ENCODE results near the gene OSMR. TPM values are rescaled to one million over a fixed set of nuclear protein-coding genes. Genes with fewer than 3 reads are reported as not detected.
"Not testable (repeated sequence)": the region's sequence is repeated elsewhere in the genome, so short reads cannot be mapped to it uniquely, and the experiment has no call there.

Gene OSMR
- total RNA-seq, 1 experiment from 2014 or later = 1.6 TPM

DNA sequence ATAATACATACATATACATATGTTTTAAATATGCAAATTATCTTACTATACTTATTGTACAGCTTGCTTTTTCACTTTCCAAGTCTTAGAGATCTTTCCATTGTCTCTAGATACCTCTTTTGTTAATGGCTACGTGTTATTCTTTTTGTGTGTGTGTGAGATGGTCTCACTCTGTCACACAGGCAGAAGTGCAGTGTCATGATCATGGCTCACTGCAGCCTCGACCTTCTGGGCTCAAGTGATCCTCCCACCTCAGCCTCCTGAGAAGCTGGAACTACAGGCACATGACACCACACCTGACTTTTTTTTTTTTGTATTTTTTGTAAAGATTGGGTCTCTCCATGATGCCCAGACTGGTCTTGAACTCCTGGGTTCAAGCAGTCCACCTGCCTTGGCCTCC is 2.8 kb downstream of the OSMR start:
- no peaks in the 10 kb centered on the region for H4K20me1 ChIP-seq (ENCODE audit: control insufficient read depth, insufficient read depth, insufficient read length)
- Mint-ChIP-seq H3K27me3 (ENCODE audit: low read depth) (peaks cover 45% of the 10 kb centered on the region), H3K9me3 (peaks cover 8 to 14% of the 10 kb centered on the region in 2 experiments), H3K4me1 (peaks cover 6 to 13% of the 10 kb centered on the region in 2 experiments; a peak in 3 of 4 replicates), H3K36me3 (ENCODE audit: insufficient read depth in 1 of 3, low read depth in 3 of 3) (peaks cover 0 to 8% (median 0%) of the 10 kb centered on the region in 3 experiments; a peak in 4 of 7 replicates), H3K4me3 (no peak overlapping the region), H3K27ac (no peak overlapping the region)
- H3K23ac ChIP-seq (ENCODE audit: insufficient read length, low read depth, low read length) = no peak overlapping the region
- no peak for DNase-seq
- TF ChIP-seq, protein P1, sequence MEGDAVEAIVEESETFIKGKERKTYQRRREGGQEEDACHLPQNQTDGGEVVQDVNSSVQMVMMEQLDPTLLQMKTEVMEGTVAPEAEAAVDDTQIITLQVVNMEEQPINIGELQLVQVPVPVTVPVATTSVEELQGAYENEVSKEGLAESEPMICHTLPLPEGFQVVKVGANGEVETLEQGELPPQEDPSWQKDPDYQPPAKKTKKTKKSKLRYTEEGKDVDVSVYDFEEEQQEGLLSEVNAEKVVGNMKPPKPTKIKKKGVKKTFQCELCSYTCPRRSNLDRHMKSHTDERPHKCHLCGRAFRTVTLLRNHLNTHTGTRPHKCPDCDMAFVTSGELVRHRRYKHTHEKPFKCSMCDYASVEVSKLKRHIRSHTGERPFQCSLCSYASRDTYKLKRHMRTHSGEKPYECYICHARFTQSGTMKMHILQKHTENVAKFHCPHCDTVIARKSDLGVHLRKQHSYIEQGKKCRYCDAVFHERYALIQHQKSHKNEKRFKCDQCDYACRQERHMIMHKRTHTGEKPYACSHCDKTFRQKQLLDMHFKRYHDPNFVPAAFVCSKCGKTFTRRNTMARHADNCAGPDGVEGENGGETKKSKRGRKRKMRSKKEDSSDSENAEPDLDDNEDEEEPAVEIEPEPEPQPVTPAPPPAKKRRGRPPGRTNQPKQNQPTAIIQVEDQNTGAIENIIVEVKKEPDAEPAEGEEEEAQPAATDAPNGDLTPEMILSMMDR (conservative IDR thresholded peaks at IDR 0.05) = no peak
- no peak overlapping the region for H2BK15ac ChIP-seq (ENCODE audit: low read depth, low read length)
- no peak overlapping the region for H2AK5ac ChIP-seq (ENCODE audit: insufficient read length, low read length)
- H2BK12ac ChIP-seq (ENCODE audit: insufficient read length, low read depth, low read length) = no peak overlapping the region
- peaks cover 4% of the 10 kb centered on the region; the same call in 1 of the 2 replicates for H3K27me3 ChIP-seq (ENCODE audit: insufficient read depth, low read length)
- H3K27ac ChIP-seq (ENCODE audit: insufficient read length, low read depth, low read length) = no peak overlapping the region
- no peaks in the 10 kb centered on the region for H3K9me3 ChIP-seq (ENCODE audit: control insufficient read depth, low read depth, low read length)
- no peak overlapping the region for H3K56ac ChIP-seq (ENCODE audit: insufficient read length, low read depth, low read length)
- no peak overlapping the region for H2AFZ ChIP-seq (ENCODE audit: low read length)
- H3K79me1 ChIP-seq (ENCODE audit: insufficient read depth, low read depth, low read length, poor library complexity, severe bottlenecking) = no peaks in the 10 kb centered on the region
- H4K8ac ChIP-seq (replicated peaks; ENCODE audit: insufficient read length, low read depth, low read length) = no peak overlapping the region
- H2BK20ac ChIP-seq (ENCODE audit: low read depth, low read length, poor library complexity, severe bottlenecking) = no peak overlapping the region
- H3T11ph ChIP-seq (ENCODE audit: low read length) = no peak overlapping the region
- H3K18ac ChIP-seq (ENCODE audit: insufficient read length, low read depth, low read length) = no peak overlapping the region
- no peak overlapping the region for H3K14ac ChIP-seq (ENCODE audit: insufficient read depth, low read length)
- no peak overlapping the region for H2BK5ac ChIP-seq (ENCODE audit: insufficient read length, low read length)
- H4K91ac ChIP-seq (ENCODE audit: insufficient read length, low read depth, low read length) = no peak overlapping the region
- H2BK120ac ChIP-seq (ENCODE audit: low read depth, low read length, poor library complexity, severe bottlenecking) = no peak overlapping the region
- WGBS (ENCODE audit: extremely low coverage, insufficient read length, low lambda C conversion rate) = no CpG with 5 or more reads among the region's 2 CpGs
- H3K4ac ChIP-seq (ENCODE audit: low read depth, low read length) = no peak overlapping the region
- H3K9ac ChIP-seq (ENCODE audit: extremely low read depth, insufficient read length, low read length) = no peak overlapping the region
- no peaks in the 10 kb centered on the region for H3K79me2 ChIP-seq (ENCODE audit: insufficient read depth, low read length)
- H3K23me2 ChIP-seq (ENCODE audit: insufficient read length, low read depth, low read length, poor library complexity, severe bottlenecking) = peaks cover 15% of the 10 kb centered on the region
- no peak overlapping the region for H4K5ac ChIP-seq (ENCODE audit: insufficient read length, low read depth, low read length)
- no peaks in the 10 kb centered on the region for H3K4me1 ChIP-seq (ENCODE audit: insufficient read depth, low read length)
- no peak overlapping the region for H3K4me2 ChIP-seq (ENCODE audit: insufficient read depth, insufficient read length, low read length)

DNA sequence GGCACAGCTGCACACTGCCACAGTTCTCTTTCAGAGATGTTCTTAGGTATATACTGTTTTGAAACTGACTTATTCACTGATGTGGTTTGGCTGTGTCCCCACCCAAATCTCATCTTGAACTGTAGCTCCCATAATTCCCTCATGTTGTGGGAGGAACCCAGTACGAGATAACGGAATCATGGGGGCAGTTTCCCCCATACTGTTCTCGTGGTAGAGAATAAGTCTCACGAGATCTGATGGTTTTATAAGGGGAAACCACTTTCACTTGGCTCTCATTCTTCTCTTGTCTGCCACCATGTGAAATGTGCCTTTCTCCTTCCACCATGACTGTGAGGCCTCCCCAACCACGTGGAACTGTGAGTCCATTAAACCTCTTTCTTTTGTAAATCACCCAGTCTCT is 5.8 kb downstream of the OSMR start:
- not testable (repeated sequence) for DNase-seq; H3K4me1 Mint-ChIP-seq; H3K27ac ChIP-seq (ENCODE audit: insufficient read length, low read depth, low read length); H3T11ph ChIP-seq (ENCODE audit: low read length); H3K4ac ChIP-seq (ENCODE audit: low read depth, low read length); H3K4me2 ChIP-seq (ENCODE audit: insufficient read depth, insufficient read length, low read length); H3K9me3 ChIP-seq (ENCODE audit: control insufficient read depth, low read depth, low read length); H4K8ac ChIP-seq (replicated peaks; ENCODE audit: insufficient read length, low read depth, low read length); H3K56ac ChIP-seq (ENCODE audit: insufficient read length, low read depth, low read length); H2AFZ ChIP-seq (ENCODE audit: low read length); H2AK5ac ChIP-seq (ENCODE audit: insufficient read length, low read length); H3K23ac ChIP-seq (ENCODE audit: insufficient read length, low read depth, low read length); H3K18ac ChIP-seq (ENCODE audit: insufficient read length, low read depth, low read length); H4K20me1 ChIP-seq (ENCODE audit: control insufficient read depth, insufficient read depth, insufficient read length); H3K23me2 ChIP-seq (ENCODE audit: insufficient read length, low read depth, low read length, poor library complexity, severe bottlenecking); H3K14ac ChIP-seq (ENCODE audit: insufficient read depth, low read length); H2BK15ac ChIP-seq (ENCODE audit: low read depth, low read length); H3K27me3 ChIP-seq (ENCODE audit: insufficient read depth, low read length); H3K9ac ChIP-seq (ENCODE audit: extremely low read depth, insufficient read length, low read length); H3K79me1 ChIP-seq (ENCODE audit: insufficient read depth, low read depth, low read length, poor library complexity, severe bottlenecking); H4K91ac ChIP-seq (ENCODE audit: insufficient read length, low read depth, low read length); H2BK5ac ChIP-seq (ENCODE audit: insufficient read length, low read length); H2BK20ac ChIP-seq (ENCODE audit: low read depth, low read length, poor library complexity, severe bottlenecking); H3K36me3 Mint-ChIP-seq (ENCODE audit: insufficient read depth in 1 of 3, low read depth in 3 of 3); H4K5ac ChIP-seq (ENCODE audit: insufficient read length, low read depth, low read length); H3K79me2 ChIP-seq (ENCODE audit: insufficient read depth, low read length); H3K4me3 Mint-ChIP-seq; H2BK12ac ChIP-seq (ENCODE audit: insufficient read length, low read depth, low read length); H3K4me1 ChIP-seq (ENCODE audit: insufficient read depth, low read length); H3K27ac Mint-ChIP-seq; H2BK120ac ChIP-seq (ENCODE audit: low read depth, low read length, poor library complexity, severe bottlenecking)
- no CpG with 5 or more reads among the region's 5 CpGs for WGBS (ENCODE audit: extremely low coverage, insufficient read length, low lambda C conversion rate)
- H3K27me3 Mint-ChIP-seq (ENCODE audit: low read depth) = peaks cover 26% of the 10 kb centered on the region
- peaks cover 5 to 14% of the 10 kb centered on the region in 2 experiments; a peak in 4 of 5 replicates for H3K9me3 Mint-ChIP-seq

All from H9 (cell line).